DMS114 treated with DMSO at 0.1 percent for 48 hours (cell line): ENCODE data around the gene PDZD2.

Experiments used
- DNase-seq: peaks from one replicate; lab custom pipeline; 2025; ENCODE audit not compliant: unreplicated experiment; lab: John Stamatoyannopoulos, UW

PDZD2 gene

DNA sequence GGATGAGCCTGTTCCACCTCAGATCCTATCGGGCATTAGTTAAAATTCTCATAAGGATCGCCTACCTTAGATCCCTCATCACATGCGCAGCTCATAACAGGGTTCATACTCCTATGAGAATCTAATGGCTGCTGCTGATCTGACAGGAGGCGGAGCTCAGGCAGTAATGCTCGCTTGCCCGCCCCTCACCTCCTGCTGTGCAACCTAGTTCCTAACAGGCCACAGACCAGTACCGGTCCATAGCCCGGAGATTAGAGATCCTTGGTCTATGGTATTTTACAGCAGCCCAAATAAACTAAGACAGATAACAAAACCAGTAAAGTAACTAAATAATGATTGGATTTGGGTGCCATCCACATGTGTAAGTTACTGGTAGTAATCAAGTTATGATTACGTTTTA lies 517.7 kb downstream of the PDZD2 start:
- DNase-seq = no peak

DNA sequence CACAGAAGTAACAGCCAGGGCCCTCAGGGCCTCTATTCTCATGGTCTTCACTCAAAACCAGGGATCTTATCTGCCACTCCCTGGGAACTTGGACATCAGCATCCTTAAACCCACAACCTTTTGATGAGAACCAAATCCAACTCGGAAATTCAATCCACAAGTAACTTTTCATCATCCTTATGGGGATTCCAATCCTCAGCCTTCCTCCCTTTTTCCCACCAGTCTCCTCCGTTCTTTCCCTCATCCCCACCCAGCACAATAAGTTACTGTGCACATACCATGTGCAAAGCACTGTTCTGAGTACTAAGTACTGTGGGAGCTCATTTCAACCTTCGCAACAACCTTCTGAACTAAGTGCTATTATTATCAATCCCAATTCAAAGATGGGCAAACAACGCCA lies 518.1 kb downstream of the PDZD2 start:
- no peak for DNase-seq

DNA sequence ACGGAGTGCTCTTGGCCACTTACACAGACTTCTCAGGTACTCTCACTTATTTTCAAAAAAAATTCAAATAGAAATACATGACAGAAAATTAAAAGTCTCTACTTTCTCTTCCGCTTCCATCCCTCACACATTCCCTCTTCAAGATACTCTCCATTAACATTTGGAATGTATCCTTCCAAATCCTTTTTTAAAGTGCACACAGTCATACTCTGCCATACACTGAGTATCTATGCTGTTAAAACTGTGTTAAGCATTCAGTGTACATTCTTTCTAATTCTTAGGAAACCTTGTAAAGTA lies 519.7 kb downstream of the PDZD2 start:
- no peak for DNase-seq

DNA sequence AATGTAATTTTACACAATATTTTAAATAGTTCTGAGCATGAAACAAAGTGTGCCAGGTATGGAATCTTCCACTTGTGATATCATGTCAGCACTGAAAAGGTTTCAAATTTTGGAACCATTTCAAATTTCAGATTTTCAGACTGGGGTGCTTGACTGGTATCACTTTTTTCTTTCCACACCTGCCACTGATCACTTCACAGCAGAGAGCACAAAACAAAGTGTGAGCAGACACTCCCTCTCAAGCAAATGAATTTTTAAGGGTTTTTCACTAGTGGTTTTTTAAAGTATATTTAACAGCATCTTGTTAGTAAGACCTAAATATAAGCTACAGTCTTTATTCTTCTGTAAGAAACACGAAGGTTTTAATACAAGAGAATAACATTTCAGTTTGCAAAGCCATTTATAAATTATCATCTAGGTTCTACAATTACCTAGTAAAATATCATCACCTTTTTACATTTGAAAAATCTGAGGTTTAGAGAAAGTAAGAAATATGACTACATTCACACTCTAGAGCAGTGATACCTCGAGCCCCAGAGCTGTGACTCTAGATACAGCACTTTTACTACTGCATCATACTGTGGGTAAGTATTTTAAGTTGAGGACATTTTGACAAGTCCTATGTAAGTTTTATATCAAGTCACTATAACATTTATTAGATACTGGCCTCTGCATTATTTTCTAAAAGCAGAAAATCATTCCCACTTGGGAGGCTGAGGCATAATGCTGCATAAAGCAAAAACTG lies 520.6 kb downstream of the PDZD2 start:
- DNase-seq = no peak

GRCh38 chr5:32160228-32160627 lies 521.3 kb downstream of the PDZD2 start:
- DNase-seq = no peak
